ENCODE results near the gene AMDHD1.

DNA sequence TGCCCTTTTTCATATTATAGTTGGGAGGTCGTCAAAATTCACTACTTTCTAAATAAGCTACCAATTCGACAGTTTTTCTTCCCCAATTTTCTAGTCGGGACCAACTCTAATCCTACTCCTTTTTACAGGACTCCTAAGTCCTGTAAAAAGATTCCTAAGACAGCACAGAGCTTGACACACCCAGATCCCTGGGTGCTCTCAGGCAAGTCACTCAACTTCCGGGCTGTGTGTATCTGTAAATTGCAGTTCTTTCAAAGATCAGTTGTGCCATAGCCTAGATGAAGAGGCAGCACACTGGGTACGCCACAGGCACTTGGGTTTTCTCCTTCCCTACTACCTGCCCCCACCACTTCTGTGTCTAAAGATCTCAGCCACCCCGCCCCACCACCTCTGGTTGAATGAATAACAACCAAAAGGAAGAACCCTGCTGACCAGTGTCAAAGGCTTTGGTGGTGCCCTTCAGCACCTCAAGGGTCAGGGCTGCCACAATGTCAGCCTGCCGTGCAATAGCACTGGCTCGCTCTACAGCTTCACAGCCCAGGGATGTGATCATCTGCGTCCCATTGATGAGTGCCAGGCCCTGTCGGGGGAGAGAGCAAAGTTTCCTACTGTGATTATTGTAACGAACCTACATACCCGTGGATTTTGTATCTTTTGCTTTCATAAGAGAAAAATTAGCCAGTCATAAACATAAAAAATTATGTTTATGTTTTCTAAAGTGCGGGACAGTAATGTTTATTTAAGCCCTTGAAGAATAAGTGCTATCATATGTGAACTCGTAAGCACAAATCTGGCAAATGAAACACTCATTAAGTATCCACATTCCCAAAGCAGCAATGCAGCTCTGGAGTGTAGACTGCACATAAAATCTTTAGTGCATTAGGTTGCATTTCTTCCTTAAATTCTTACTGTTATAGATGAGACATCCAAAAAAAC, 43.8 kb downstream of the AMDHD1 start:
- TF ChIP-seq, protein P1, sequence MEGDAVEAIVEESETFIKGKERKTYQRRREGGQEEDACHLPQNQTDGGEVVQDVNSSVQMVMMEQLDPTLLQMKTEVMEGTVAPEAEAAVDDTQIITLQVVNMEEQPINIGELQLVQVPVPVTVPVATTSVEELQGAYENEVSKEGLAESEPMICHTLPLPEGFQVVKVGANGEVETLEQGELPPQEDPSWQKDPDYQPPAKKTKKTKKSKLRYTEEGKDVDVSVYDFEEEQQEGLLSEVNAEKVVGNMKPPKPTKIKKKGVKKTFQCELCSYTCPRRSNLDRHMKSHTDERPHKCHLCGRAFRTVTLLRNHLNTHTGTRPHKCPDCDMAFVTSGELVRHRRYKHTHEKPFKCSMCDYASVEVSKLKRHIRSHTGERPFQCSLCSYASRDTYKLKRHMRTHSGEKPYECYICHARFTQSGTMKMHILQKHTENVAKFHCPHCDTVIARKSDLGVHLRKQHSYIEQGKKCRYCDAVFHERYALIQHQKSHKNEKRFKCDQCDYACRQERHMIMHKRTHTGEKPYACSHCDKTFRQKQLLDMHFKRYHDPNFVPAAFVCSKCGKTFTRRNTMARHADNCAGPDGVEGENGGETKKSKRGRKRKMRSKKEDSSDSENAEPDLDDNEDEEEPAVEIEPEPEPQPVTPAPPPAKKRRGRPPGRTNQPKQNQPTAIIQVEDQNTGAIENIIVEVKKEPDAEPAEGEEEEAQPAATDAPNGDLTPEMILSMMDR (IDR thresholded peaks at IDR 0.05; ENCODE audit: poor library complexity, severe bottlenecking): no peak
- no peak for TF ChIP-seq EZH2 (IDR thresholded peaks at IDR 0.05; ENCODE audit: borderline replicate concordance, insufficient read depth, low read length, poor library complexity, severe bottlenecking)
- no peak for TF ChIP-seq EP300 (conservative IDR thresholded peaks at IDR 0.05; ENCODE audit: poor library complexity, severe bottlenecking)
- no peak for TF ChIP-seq SMC3 (conservative IDR thresholded peaks at IDR 0.05; ENCODE audit: poor library complexity)
- TF ChIP-seq, protein P2, sequence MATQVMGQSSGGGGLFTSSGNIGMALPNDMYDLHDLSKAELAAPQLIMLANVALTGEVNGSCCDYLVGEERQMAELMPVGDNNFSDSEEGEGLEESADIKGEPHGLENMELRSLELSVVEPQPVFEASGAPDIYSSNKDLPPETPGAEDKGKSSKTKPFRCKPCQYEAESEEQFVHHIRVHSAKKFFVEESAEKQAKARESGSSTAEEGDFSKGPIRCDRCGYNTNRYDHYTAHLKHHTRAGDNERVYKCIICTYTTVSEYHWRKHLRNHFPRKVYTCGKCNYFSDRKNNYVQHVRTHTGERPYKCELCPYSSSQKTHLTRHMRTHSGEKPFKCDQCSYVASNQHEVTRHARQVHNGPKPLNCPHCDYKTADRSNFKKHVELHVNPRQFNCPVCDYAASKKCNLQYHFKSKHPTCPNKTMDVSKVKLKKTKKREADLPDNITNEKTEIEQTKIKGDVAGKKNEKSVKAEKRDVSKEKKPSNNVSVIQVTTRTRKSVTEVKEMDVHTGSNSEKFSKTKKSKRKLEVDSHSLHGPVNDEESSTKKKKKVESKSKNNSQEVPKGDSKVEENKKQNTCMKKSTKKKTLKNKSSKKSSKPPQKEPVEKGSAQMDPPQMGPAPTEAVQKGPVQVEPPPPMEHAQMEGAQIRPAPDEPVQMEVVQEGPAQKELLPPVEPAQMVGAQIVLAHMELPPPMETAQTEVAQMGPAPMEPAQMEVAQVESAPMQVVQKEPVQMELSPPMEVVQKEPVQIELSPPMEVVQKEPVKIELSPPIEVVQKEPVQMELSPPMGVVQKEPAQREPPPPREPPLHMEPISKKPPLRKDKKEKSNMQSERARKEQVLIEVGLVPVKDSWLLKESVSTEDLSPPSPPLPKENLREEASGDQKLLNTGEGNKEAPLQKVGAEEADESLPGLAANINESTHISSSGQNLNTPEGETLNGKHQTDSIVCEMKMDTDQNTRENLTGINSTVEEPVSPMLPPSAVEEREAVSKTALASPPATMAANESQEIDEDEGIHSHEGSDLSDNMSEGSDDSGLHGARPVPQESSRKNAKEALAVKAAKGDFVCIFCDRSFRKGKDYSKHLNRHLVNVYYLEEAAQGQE (IDR thresholded peaks at IDR 0.05; ENCODE audit: borderline replicate concordance): no peak
- TF ChIP-seq MXI1 (conservative IDR thresholded peaks at IDR 0.05; ENCODE audit: poor library complexity, severe bottlenecking): no peak

All from neural cell (in vitro differentiated cells).